HepG2 (cell line): ENCODE data around the gene SPOP. TPM values are rescaled to one million over a fixed set of nuclear protein-coding genes. Genes with fewer than 3 reads are reported as not detected.

Experiments used
- KAT7 ChIP-seq: IDR thresholded peaks from 2 replicates; pipeline ENCODE4 v1.6.1; 2018; ENCODE audit warnings: borderline replicate concordance, missing compliant biosample characterization
- KLF6 ChIP-seq: IDR thresholded peaks from 2 replicates; pipeline ENCODE4 v1.8.0; 2016; ENCODE audit warnings: missing biosample characterization, missing genetic modification reagents
- KLF9 ChIP-seq: IDR thresholded peaks from 2 replicates; pipeline ENCODE4 v1.6.1; 2016; ENCODE audit warnings: low read depth
- PBX2 ChIP-seq: IDR thresholded peaks from 2 replicates; pipeline ENCODE4 v1.6.1; 2016; ENCODE audit warnings: control low read depth
- RAD21 ChIP-seq: fragments of 450-650 bp; formaldehyde crosslinking; IDR thresholded peaks from 2 replicates; pipeline ENCODE4 v1.5.0; 2020; ENCODE audit warnings: mild to moderate bottlenecking
- RAD51 ChIP-seq: fragments of 450-650 bp; IDR thresholded peaks from 2 replicates; pipeline ENCODE4 v1.6.1; 2016; ENCODE audit warnings: borderline replicate concordance
- SAFB2 ChIP-seq: sonication (generic); formaldehyde crosslinking; IDR thresholded peaks from 2 replicates; pipeline ENCODE4 v1.5.1; 2020; ENCODE audit warnings: missing genetic modification reagents, low read depth, mild to moderate bottlenecking, borderline replicate concordance
- TBL1XR1 ChIP-seq: fragments of 150-350 bp; IDR thresholded peaks from 2 replicates; pipeline ENCODE4 v1.6.1; 2014; ENCODE audit warnings: borderline replicate concordance, low read length; ENCODE audit not compliant: partially characterized antibody
- TFAP4 ChIP-seq: sonication (generic); IDR thresholded peaks from 2 replicates; pipeline ENCODE4 v1.6.1; 2016; ENCODE audit warnings: low read depth, borderline replicate concordance
- TSC22D2 ChIP-seq: sonication (generic); formaldehyde crosslinking; IDR thresholded peaks from 2 replicates; pipeline ENCODE4 v1.5.1; 2020; ENCODE audit warnings: missing genetic modification reagents, mild to moderate bottlenecking, borderline replicate concordance
- ZNF180 ChIP-seq: sonication (generic); formaldehyde crosslinking; IDR thresholded peaks from 2 replicates; pipeline ENCODE4 v1.4.0; 2020; ENCODE audit warnings: low read depth, missing genetic modification reagents, borderline replicate concordance
- ZNF225 ChIP-seq: sonication (generic); formaldehyde crosslinking; IDR thresholded peaks from 2 replicates; pipeline ENCODE4 v1.4.0; 2020; ENCODE audit warnings: mild to moderate bottlenecking, missing genetic modification reagents
- ZNF350 ChIP-seq: sonication (generic); formaldehyde crosslinking; IDR thresholded peaks from 2 replicates; pipeline ENCODE4 v1.4.0; 2020; ENCODE audit warnings: mild to moderate bottlenecking, low read depth, missing genetic modification reagents, borderline replicate concordance
- ZNF44 ChIP-seq: sonication (generic); formaldehyde crosslinking; IDR thresholded peaks from 2 replicates; pipeline ENCODE4 v1.5.1; 2020; ENCODE audit warnings: mild to moderate bottlenecking, missing genetic modification reagents
- ZNF451 ChIP-seq: sonication (generic); formaldehyde crosslinking; IDR thresholded peaks from 2 replicates; pipeline ENCODE4 v1.5.0; 2020; ENCODE audit warnings: mild to moderate bottlenecking, missing genetic modification reagents
- ZNF597 ChIP-seq: sonication (generic); formaldehyde crosslinking; IDR thresholded peaks from 2 replicates; pipeline ENCODE4 v1.5.0; 2020; ENCODE audit warnings: missing genetic modification reagents
- ZNF607 ChIP-seq: sonication (generic); formaldehyde crosslinking; IDR thresholded peaks from 2 replicates; pipeline ENCODE4 v1.5.1; 2020; ENCODE audit warnings: missing genetic modification reagents, mild to moderate bottlenecking, borderline replicate concordance
- ZNF672 ChIP-seq: sonication (generic); formaldehyde crosslinking; IDR thresholded peaks from 2 replicates; pipeline ENCODE4 v1.8.1; 2022; ENCODE audit warnings: missing genetic modification reagents
- ZNF737 ChIP-seq: sonication (generic); formaldehyde crosslinking; IDR thresholded peaks from 2 replicates; pipeline ENCODE4 v1.5.0; 2020; ENCODE audit warnings: missing genetic modification reagents, mild to moderate bottlenecking, borderline replicate concordance
- polyA plus RNA-seq, 8 experiments: library from polyadenylated mRNA; depleted of rRNA in 3 of 8; stranded (reverse) in 7 of 8; unstranded in 1 of 8; fragments of >200 nt; fragmentation: Illumina TruSeq in 4 of 8; extraction: Trizol in 4 of 8; gene quantifications; 2 replicates each; pipeline versions ENCODE4 v1.2.1 to v1.2.3, GENCODE V29; 2011 to 2016; ENCODE audit warnings: low read depth in 4 of 8, missing spikeins in 1 of 8, mixed read lengths in 1 of 8; ENCODE audit not compliant: insufficient read depth in 1 of 8
- total RNA-seq, 5 experiments: library from RNA; depleted of rRNA; stranded (reverse); fragments of >200 nt; fragmentation: Illumina TruSeq; extraction: Trizol; gene quantifications; 2 replicates each; pipeline ENCODE4 v1.2.3, GENCODE V29; 2016; ENCODE audit warnings: low read depth in 1 of 5
- TF ChIP-seq, protein P1 (sequence below): IDR thresholded peaks from 2 replicates; pipeline ENCODE4 v1.6.1; 2018; ENCODE audit warnings: missing genetic modification reagents, mild to moderate bottlenecking, missing compliant biosample characterization
- TF ChIP-seq, protein P2 (sequence below): sonication (generic); formaldehyde crosslinking; IDR thresholded peaks from 2 replicates; pipeline ENCODE4 v1.4.0; 2020; ENCODE audit warnings: mild to moderate bottlenecking, missing genetic modification reagents
- TF ChIP-seq, protein P3 (sequence below): sonication (generic); formaldehyde crosslinking; IDR thresholded peaks from 2 replicates; pipeline ENCODE4 v1.5.0; 2020; ENCODE audit warnings: missing genetic modification reagents, mild to moderate bottlenecking, borderline replicate concordance
- TF ChIP-seq, protein P4 (sequence below): sonication (generic); formaldehyde crosslinking; IDR thresholded peaks from 2 replicates; pipeline ENCODE4 v1.5.1; 2020; ENCODE audit warnings: missing genetic modification reagents, mild to moderate bottlenecking, borderline replicate concordance

Gene SPOP
- total and polyA plus RNA-seq, 2 of the 13 experiments (the other 11 are each of a cell fraction or from before 2014, with no cell fraction given), result 52.8 to 60.8 TPM

DNA sequence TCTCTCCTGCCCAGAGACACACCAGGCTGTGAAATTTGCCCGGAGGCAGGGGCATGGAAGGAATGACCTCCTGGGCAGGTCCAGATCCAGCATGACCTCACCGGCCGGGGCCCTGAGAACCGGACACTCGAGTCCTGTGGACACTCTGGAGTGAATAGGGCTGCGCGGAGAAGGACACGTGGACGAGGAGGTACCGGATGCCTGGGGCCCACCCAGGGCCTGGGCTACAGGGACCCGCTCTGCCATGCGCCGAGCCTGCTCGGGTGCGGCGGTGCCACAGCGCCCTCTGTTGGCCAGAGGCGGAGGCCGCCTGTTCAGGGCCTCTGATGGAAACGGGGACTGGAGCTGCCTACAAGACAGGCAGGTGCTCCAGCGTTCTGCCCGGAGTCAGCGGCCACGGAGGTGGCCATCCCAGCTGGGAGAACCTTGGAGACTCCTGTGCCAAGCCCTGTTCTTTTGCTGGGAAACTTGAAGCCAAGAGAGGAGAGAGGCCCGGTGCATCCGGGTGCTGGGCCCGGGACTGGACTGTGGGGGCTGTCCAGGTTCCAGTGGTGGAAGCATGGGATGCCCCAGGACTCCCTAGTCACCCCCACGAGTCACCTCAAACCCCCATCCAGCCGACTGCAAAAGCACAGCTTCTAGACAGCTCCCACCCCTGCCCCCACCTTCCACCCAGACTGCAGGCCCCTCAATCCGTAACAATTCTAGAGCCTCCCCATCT is 121.5 kb downstream of the SPOP start (continued):
- TF ChIP-seq ZNF44 (CRISPR knock-in tag), result no peak
- no peak for TF ChIP-seq TBL1XR1
- TF ChIP-seq KLF6 (CRISPR knock-in tag), result peak; percentile 82; the same call in 1 of the 2 replicates
- peak; percentile 92 for TF ChIP-seq ZNF225 (CRISPR knock-in tag)
- peak; percentile 45; the same call in 1 of the 2 replicates for TF ChIP-seq TFAP4
- peak; percentile 100 for TF ChIP-seq ZNF672 (CRISPR knock-in tag)
- TF ChIP-seq ZNF597 (CRISPR knock-in tag), result no peak
- no peak for TF ChIP-seq KLF9
- TF ChIP-seq RAD21, result peak; percentile 98
- peak; percentile 88; the same call in 1 of the 2 replicates for TF ChIP-seq SAFB2 (CRISPR knock-in tag)
- peak; percentile 83; the same call in 1 of the 2 replicates for TF ChIP-seq ZNF607 (CRISPR knock-in tag)
- TF ChIP-seq RAD51, result no peak
- TF ChIP-seq, protein P1, sequence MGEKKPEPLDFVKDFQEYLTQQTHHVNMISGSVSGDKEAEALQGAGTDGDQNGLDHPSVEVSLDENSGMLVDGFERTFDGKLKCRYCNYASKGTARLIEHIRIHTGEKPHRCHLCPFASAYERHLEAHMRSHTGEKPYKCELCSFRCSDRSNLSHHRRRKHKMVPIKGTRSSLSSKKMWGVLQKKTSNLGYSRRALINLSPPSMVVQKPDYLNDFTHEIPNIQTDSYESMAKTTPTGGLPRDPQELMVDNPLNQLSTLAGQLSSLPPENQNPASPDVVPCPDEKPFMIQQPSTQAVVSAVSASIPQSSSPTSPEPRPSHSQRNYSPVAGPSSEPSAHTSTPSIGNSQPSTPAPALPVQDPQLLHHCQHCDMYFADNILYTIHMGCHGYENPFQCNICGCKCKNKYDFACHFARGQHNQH, result peak; percentile 75; the same call in 1 of the 2 replicates
- TF ChIP-seq, protein P2, sequence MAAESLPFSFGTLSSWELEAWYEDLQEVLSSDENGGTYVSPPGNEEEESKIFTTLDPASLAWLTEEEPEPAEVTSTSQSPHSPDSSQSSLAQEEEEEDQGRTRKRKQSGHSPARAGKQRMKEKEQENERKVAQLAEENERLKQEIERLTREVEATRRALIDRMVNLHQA (CRISPR knock-in tag), result no peak; the same call in 1 of the 2 replicates
- no peak for TF ChIP-seq ZNF180 (CRISPR knock-in tag)
- TF ChIP-seq KAT7 (CRISPR knock-in tag), result peak; percentile 84; the same call in 1 of the 2 replicates
- TF ChIP-seq ZNF451, result 0 out of 2 replicates have a peak, but pooled peaks have one; percentile 43
- TF ChIP-seq ZNF737 (CRISPR knock-in tag), result no peak
- no peak for TF ChIP-seq PBX2
- TF ChIP-seq TSC22D2, result peak; percentile 90; the same call in 1 of the 2 replicates
- TF ChIP-seq, protein P3, sequence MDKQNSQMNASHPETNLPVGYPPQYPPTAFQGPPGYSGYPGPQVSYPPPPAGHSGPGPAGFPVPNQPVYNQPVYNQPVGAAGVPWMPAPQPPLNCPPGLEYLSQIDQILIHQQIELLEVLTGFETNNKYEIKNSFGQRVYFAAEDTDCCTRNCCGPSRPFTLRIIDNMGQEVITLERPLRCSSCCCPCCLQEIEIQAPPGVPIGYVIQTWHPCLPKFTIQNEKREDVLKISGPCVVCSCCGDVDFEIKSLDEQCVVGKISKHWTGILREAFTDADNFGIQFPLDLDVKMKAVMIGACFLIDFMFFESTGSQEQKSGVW, result no peak
- TF ChIP-seq ZNF350 (CRISPR knock-in tag), result peak; percentile 82
- TF ChIP-seq, protein P4, sequence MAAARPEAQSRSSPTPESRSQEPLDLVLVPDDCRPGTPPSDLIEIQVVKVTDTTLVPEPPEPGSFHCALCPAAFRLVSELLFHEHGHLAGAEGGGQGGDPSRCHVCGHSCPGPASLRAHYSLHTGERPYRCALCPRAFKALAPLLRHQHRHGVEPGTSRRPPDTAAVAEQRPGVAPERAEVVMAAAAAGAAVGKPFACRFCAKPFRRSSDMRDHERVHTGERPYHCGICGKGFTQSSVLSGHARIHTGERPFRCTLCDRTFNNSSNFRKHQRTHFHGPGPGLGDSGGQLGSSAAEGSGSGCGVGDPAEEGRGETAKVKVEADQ (CRISPR knock-in tag), result no peak
